RWPE1 (cell line): ENCODE results near the gene ENTREP1.

Experiments used
- CTCF ChIA-PET: fragments of 350-600 bp; sonication (Branson Sonifier 250); formaldehyde crosslinking; extraction: SDS; loops from one replicate; lab custom pipeline; 2021; lab: Yijun Ruan, JAX
- POLR2A ChIA-PET: fragments of 400-600 bp; formaldehyde crosslinking; extraction: SDS; loops from one replicate; lab custom pipeline; 2020; ENCODE audit warnings: antibody characterized with exemption; ENCODE audit not compliant: low non-redundant PET; lab: Yijun Ruan, JAX
- DNase-seq: peaks from one replicate; pipeline ENCODE4 v3.0.0; 2012; ENCODE audit warnings: low spot score
- H3K27ac ChIP-seq: fragments of 450-650 bp; 2 replicates; pipeline ENCODE4 v1.5.1; 2017
- TF ChIP-seq, protein P1 (sequence below): fragments of 450-650 bp; conservative IDR thresholded peaks from 2 replicates; pipeline ENCODE4 v1.5.1; 2017; ENCODE audit warnings: low read depth, mild to moderate bottlenecking

ENTREP1 gene

DNA sequence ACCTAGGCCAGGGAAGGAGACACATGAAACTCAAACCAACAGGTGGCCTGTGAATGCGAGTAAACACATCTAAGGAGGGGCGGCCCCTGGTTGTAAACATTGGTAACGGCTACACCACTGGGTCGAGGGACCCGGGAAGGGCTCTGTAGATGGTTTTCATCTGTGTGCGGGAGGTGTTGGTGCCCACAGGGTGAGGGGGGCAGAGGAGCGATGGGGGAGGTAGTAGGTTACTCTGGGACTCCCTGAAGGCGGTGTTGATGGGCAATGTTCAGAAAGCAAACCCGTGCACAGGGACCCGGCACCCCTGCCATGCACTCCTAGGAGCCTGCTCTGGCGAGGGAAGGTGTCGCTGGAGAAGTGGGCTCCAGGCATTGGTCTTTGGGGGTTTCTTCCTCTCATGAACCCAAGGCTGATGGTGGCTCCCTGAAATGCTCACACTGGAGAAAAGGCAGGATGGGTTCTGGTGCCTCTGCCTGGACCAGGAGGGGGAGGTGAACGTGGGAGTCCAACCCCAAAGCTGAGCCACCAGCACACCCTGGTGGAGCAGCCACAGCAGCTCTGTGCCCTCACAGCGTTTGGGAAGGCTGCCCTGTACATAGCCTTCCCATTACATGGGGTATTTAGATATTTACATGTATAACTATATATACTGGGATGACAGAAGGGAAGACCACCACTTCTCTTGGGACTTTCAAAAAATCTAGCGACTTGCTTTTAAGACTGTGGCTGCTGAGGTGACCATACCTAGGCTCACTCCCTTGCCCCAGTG lies 103.2 kb downstream of the ENTREP1 start:
- TF ChIP-seq, protein P1, sequence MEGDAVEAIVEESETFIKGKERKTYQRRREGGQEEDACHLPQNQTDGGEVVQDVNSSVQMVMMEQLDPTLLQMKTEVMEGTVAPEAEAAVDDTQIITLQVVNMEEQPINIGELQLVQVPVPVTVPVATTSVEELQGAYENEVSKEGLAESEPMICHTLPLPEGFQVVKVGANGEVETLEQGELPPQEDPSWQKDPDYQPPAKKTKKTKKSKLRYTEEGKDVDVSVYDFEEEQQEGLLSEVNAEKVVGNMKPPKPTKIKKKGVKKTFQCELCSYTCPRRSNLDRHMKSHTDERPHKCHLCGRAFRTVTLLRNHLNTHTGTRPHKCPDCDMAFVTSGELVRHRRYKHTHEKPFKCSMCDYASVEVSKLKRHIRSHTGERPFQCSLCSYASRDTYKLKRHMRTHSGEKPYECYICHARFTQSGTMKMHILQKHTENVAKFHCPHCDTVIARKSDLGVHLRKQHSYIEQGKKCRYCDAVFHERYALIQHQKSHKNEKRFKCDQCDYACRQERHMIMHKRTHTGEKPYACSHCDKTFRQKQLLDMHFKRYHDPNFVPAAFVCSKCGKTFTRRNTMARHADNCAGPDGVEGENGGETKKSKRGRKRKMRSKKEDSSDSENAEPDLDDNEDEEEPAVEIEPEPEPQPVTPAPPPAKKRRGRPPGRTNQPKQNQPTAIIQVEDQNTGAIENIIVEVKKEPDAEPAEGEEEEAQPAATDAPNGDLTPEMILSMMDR: no peak
- no peak for DNase-seq
- POLR2A ChIA-PET: no interaction called here
- H3K27ac ChIP-seq: no peak overlapping the region
- CTCF ChIA-PET: no interaction called here

DNA sequence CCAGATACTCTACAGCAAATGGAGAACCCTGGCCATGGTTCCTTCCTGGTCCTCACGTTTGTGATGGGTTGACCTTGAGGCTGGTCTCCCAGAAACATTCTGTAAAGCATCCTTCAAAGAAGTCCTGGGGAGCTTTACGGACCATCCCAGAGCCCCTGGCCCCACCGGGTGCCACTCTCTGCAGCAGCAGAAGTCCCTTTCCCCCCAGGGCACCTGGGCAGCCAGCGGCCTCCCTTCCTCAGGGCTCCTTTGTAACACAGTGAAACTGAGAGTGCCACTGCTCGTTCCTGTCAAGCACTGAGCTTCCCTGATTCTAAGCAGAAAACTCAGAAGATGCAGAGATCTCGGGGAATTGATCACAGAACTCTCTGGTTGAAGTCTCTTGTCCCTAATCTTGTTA lies 104.3 kb downstream of the ENTREP1 start:
- POLR2A ChIA-PET: no interaction called here
- no peak overlapping the region for H3K27ac ChIP-seq
- TF ChIP-seq, protein P1: no peak
- CTCF ChIA-PET: no interaction called here
- no peak for DNase-seq

DNA sequence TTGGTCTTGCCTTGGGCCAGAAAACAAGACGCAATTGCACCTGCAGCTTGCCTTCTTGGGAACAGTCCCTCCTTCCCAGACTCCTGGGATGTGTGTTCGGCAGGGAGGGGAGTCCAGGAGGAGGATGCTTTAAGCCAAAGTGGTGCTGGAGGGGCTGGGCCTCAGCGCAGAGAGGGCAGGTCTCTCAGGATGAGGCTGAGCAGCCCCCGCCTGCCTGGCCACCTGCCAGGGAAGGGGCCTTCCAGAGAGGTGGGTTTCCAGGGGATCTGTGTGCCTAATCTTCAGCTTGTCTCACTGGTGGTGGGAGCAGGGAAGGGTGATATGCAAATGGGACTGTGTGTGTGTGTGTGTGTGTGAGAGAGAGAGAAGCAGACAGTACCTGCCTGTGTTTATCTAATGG lies 105.2 kb downstream of the ENTREP1 start:
- no peak overlapping the region for H3K27ac ChIP-seq
- ChIA-PET CTCF (interaction anchor here (0.7 kb wide), 1 partner anchor 456 kb away, joined by 5 read pairs; no protein-coding TSS in a partner anchor), POLR2A (no interaction called here)
- DNase-seq: no peak
- TF ChIP-seq, protein P1: no peak

DNA sequence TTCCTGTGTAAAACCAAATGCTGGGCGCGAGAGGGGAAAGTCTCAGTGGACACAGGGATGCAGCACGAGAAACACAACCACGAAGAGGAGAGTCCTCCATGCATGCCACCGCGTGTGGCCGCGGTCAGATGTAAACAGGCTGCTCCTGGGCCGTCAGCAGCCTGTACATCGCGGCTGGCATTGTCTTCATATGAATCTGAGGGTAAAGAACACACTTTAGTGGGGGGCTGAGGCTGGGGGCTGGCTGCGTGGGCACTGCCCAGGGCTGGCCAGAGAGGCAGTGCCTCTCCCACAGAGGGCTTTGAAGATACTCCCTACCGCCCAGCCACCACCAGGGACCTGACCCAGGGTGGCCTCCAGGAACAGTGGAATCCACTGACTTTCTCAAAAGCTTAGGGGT lies 106.2 kb downstream of the ENTREP1 start:
- CTCF ChIA-PET: no interaction called here

DNA sequence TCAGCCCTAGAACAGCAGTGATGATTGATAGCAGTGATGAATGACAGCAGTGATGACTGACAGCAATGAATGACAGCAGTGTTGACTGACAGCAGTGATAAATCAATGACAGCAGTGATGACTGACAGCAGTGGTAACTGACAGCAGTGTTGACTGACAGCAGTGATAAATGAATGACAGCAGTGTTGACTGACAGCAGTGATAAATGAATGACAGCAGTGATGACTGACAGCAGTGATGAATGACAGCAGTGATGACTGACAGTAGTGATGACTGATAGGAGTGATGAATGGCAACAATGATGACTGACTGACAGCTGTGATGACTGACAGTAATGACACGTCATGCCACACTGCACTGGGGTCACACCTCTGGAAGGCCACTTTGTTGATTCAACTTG lies 106.8 kb downstream of the ENTREP1 start:
- POLR2A ChIA-PET: no interaction called here

More for the DNA sequence above, 106.2 kb downstream of the ENTREP1 start:
- TF ChIP-seq, protein P1: no peak
- POLR2A ChIA-PET: no interaction called here
- H3K27ac ChIP-seq: no peak overlapping the region
- no peak for DNase-seq

DNA sequence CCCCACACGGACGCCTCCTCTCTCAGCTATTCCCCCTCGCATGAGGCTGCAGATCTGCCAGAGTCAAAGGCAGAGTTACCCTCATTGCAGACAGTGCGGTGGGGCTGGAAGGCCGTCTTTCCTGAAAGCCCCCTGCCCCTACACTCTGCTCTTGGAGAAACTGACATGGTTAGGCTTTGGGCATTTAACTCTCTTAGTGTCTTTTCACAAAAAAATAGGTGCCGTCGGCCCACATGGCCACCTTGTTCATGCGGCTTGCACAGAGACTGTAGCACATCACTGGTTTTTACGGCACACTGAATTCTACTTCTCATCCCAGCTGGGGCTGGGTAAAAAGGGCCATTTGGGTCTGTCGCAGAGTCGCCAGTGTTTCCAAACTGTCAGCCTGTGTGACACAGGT lies 107.6 kb downstream of the ENTREP1 start:
- CTCF ChIA-PET: no interaction called here

More for the DNA sequence above, 106.8 kb downstream of the ENTREP1 start:
- CTCF ChIA-PET: no interaction called here
- TF ChIP-seq, protein P1: no peak
- DNase-seq: no peak
- H3K27ac ChIP-seq: no peak overlapping the region

More for the DNA sequence above, 107.6 kb downstream of the ENTREP1 start:
- TF ChIP-seq, protein P1: no peak
- no peak for DNase-seq
- no peak overlapping the region for H3K27ac ChIP-seq
- POLR2A ChIA-PET: no interaction called here
